HG03520 (cell line): ENCODE measurements around the gene PTPRG.

Experiments
- ATAC-seq: cut with Tn5 transposase; IDR thresholded peaks from one replicate; pipeline ENCODE4 v1.9.1; 2021; ENCODE audit warnings: mild to moderate bottlenecking, moderate library complexity; ENCODE audit not compliant: unreplicated experiment

The PTPRG gene

DNA sequence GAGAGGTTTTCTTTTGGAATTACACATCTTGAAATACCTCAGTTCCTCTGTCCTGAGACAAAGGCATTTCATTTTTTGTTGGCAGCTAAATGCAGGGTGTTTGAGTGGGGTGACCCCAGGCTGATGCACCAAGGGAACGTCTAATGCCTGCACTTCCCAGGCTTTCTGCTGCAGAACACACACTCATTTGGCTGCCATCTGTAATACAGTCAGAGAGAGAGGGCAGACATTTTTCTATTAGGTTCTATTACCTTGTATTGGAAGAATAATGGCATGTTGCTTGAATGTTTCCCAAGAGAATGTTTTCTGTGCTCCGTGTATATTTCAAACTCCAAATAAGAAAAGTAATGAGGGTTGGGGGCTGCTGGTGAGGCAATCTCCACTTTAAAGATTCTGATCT, 87.1 kb downstream of the PTPRG start:
- no peak for ATAC-seq

DNA sequence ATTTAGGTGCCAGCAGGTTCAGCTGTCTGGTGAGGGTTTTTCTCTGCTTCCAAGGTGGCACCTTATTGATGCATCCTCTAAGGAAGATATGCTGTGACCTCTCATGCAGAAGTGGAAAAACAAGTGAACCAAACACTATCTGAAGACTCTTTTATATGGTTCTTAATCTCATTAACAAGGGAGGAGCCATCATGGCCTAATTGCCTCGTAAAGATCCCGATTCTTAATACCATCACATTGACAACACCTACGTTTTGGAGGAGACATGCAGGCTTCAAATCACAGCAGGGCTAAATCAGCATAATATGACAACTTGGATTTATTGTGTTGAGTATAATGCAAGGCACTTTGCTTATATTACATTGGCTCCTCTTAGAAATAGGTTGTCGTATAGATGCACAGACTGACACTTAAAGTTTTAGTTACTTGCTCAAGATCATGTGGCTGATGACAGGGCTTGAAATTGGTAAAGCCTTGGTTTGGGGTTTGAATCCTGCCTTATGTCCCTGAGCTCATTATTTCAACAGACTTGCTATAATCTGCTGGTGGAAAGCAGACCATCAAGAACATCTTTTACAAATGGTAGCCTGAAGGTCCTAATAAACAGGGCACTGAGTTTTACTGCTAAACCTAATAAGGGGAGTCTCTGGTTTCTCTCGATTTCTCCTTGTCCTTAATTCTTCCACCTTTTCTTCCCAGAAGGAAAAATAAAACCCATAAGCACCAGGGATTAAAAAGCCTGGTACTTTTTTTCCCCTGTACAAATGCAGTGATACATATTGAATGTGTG, 88.2 kb downstream of the PTPRG start:
- no peak for ATAC-seq

GRCh38 chr3:61650276-61650675, 88.9 kb downstream of the PTPRG start:
- no peak for ATAC-seq

- no peak for ATAC-seq
Measured at GRCh38 chr3:61650719-61651410, 89.5 kb downstream of the PTPRG start.

DNA sequence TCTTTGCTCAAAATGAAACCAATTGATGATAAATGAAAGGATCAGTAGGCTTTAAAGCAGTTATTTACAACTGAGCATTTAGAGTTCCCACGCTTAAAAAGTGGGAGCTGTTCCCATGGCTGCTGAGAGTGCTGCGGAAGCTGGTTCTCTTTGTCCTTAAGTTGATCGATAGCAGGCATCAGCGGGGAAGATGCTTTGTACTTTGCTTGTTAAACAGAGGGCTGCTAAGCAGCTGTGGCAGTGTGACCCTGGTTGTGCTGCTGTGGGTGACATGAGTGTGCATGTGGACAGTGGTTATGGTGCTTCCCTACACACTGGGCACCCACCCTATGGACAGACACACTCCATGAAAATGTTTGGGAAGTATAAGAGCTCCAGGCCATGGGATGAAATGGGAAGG, 96.3 kb downstream of the PTPRG start:
- ATAC-seq = no peak

DNA sequence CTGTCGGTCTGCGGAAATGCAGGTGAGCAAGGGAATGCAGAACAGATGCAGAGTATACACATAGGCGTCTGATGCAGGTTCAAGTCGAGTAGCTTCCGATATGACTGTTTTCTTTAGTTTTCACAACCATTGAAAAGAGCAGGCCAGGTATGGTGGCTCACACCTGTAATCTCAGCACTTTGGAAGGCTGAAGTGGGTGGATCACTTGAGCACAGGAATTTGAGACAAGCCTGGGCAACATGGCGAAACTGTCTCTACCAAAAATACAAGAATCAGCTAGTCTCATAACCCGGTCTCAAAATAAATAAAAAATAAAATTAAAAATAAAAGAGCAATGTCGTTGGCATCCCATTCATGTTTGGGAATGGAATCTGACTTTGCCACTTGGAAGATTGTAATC, 101.5 kb downstream of the PTPRG start:
- no peak for ATAC-seq

GRCh38 chr3:61663356-61664104, 102.2 kb downstream of the PTPRG start:
- ATAC-seq = no peak

DNA sequence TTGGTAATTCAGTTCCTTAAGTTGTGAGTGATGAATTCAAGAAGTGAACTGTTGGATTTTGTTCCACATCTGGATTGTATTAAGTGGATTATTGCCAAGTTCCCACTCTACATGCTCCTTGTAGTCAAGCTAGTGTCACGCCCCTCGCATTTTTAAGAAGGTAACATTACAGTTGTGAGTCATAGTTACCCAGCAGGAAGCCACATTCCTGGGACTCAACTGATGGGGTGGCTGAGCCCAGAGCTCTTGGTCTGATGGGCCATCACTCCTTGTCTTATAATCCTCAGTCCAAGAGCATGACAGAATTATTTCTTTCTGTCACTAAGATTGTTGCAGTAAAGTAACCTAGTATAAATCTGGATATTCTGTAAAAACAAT, 102.7 kb downstream of the PTPRG start:
- no peak for ATAC-seq

DNA sequence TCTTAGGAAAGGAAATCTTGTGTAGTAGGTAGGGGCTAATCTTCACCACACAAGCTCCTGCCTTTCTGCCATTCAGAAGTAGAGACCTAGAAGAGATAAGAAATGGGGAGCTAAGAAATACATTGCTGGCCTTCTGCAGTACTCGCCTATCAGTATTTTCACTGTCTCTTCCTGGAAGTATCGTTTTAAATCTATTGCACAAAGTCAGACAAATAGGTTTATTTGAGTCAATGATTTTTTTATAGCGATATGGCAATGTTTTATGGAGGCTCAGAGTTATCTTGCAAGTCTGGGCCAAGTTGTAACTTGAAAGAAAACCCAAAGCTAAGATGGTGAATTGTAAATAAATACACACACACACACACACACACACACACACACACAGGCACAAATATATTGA, 103.8 kb downstream of the PTPRG start:
- ATAC-seq = no peak

GRCh38 chr3:61665987-61666386, 104.6 kb downstream of the PTPRG start:
- ATAC-seq = no peak

- no peak for ATAC-seq
Measured at GRCh38 chr3:61666615-61667330, 105.4 kb downstream of the PTPRG start.

DNA sequence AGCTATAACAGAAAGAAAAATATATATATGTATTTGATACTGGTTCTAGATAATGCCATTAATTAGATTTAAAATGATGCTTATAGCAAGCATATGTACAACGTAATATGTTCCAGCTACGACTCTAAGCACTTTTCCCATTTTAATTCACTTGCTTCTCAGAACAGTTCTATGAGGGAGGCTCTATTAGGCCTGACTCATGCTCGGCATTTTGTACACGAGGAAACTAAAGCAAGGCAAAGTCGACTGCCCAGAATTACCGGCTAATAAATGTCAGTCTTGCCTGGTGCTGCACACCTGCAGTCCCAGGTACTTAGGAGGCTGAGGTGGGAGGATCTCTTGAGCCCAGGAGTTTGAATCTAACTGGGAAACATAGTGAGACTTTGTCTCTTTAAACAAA, 106.0 kb downstream of the PTPRG start:
- no peak for ATAC-seq

DNA sequence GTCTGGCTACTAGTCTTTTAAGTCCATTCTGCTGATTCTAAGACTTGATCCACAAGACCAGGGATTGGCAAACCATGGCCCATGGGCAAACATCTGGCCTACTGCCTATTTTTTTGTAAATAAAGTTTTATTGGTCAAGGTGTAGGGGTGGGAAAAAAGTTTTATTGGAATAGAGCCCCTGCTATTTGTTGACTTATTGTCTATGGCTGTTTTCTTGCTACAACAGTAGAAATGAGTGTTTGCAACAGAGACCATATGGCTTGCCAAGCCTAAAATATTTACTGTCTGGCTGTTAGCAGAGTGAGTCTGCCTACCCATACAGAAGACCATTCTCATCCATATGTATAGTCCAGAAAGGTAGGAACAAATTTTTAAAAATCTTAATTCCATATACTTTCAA, 106.4 kb downstream of the PTPRG start:
- ATAC-seq = no peak

GRCh38 chr3:61668317-61668864, 107.0 kb downstream of the PTPRG start:
- ATAC-seq = no peak

DNA sequence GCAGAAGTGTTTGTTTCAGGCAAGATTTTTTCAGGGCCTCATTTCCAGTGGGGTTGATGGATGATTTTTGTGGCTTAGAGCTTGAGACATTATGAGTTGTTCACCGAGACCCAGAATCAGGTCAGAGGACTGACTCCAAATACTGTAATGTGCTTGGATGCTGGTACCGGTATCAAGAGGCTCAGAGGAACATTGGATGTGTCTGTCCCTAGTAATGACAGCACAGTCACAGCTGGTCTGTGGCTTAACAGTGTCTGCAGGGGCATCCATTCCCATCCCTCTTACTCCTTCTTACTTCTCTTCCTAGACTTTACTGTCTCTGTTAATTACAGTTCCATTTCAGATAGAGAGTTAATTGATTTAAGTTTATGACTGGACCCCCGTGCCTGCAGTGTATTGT, 107.8 kb downstream of the PTPRG start:
- ATAC-seq = no peak

DNA sequence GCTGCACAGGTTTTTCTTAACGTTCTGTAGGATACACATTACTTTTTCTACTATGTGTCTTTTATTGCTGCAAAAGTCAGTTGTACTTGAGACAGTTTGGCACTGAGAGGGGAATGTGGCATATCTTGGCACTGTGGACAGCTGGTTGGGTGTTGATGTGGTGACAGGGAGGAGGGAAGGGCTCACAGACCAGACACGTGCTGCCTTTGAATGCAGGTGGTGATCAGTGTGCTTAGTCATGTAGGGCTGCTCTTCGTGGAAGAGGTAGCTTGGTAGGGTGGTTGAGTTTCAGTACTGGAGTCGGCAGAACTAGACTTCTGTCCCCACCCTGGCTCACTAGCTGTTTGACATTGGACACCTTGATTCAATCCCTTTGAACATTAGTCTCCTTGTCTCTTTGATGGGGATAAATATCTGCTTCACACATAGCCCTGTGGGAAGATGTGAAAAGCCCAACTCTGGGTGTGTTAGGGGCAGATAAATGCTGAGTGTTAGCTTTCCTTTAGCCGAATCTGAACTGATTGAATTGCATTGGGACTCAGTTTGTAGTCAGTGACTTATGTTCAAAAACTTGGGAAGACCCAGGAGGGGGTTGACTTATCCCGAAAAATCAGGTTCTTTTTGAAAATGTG, 108.4 kb downstream of the PTPRG start:
- no peak for ATAC-seq

DNA sequence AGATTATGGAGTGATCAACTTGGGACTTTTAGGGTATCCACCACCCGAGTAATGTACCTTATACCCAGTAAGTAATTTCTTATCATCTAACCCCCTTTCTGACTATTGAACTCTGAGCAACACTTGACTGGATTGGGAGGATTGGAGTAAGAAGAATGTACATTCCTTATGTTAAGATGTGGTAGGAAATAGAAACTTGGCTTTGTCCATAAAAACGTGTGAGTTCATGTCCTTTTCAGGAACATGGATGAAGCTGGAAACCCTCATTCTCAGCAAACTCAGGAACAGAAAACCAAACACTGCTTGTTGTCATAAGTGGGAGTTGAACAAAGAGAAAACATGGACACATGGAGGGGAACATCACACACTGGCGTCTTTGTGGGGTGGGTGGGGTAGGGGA, 112.3 kb downstream of the PTPRG start:
- no peak for ATAC-seq

- ATAC-seq = no peak
Measured at GRCh38 chr3:61674596-61674995, 113.2 kb downstream of the PTPRG start.

DNA sequence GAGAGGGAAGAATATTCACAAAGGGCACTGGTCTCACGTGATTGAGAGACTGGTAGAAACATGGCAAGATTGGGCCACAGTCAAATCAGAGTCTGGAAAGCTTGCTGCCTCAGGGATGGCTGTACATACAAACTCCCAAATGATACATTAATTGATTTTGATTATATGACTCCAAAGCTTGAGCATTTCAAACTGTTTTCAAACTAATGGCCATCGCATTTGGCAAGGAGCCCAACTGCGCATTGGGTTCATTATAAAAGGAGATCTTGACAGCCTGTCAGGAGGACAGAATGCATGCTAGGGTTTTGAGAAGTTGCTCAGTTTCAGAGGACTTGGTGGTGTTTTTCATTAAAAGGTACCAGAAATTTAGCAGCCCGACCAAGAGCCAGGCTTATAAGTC, 117.7 kb downstream of the PTPRG start:
- no peak for ATAC-seq

GRCh38 chr3:61680617-61681016, 119.2 kb downstream of the PTPRG start:
- ATAC-seq = no peak

DNA sequence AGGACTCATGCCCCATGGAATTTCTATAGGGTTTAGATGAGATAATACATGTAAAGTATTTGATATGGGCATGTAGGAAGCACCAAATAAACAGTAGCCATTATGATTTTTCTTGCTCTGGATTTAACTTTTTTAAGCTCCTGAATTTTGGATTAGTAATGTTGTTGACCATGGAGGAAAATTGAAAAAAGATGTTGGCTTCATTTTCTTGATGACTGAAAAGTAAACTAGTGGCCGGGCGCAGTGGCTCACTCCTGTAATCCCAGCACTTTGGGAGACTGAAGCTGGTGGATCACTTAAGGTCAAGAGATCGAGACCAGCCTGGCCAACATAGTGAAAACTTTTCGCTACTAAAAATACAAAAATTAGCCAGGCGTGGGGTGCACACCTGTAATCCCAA, 120.3 kb downstream of the PTPRG start:
- ATAC-seq = no peak
